SK-N-SH treated with all-trans-retinoic acid at 6 μM for 48 hours (cell line): ENCODE data around the gene ZNF792.

ENCODE experiments used
- CSDC2 ChIP-seq: fragments of 250-450 bp; sonication (Bioruptor Pico); IDR thresholded peaks from 2 replicates; pipeline ENCODE4 v1.5.0; 2020; ENCODE audit warnings: mild to moderate bottlenecking, moderate library complexity
- ISL1 ChIP-seq: fragments of 250-450 bp; sonication (Bioruptor Pico); IDR thresholded peaks from 2 replicates; pipeline ENCODE4 v2.1.2; 2022; ENCODE audit warnings: mild to moderate bottlenecking, moderate library complexity
- SNAI2 ChIP-seq: fragments of 250-450 bp; sonication (Bioruptor Pico); IDR thresholded peaks from 2 replicates; pipeline ENCODE4 v1.5.0; 2020; ENCODE audit warnings: mild to moderate bottlenecking, moderate library complexity
- TSHZ2 ChIP-seq: fragments of 250-450 bp; sonication (Bioruptor Pico); IDR thresholded peaks from 2 replicates; pipeline ENCODE4 v1.5.0; 2020; ENCODE audit warnings: mild to moderate bottlenecking, moderate library complexity
- ZC3H10 ChIP-seq: fragments of 250-450 bp; sonication (Bioruptor Pico); IDR thresholded peaks from 2 replicates; pipeline ENCODE4 v1.5.1; 2021; ENCODE audit warnings: mild to moderate bottlenecking, moderate library complexity
- ZFP3 ChIP-seq: fragments of 250-450 bp; sonication (Bioruptor Pico); IDR thresholded peaks from 2 replicates; pipeline ENCODE4 v1.5.0; 2020; ENCODE audit warnings: mild to moderate bottlenecking, moderate library complexity
- ZFP30 ChIP-seq: fragments of 450-650 bp; formaldehyde crosslinking; IDR thresholded peaks from 2 replicates; pipeline ENCODE4 v1.5.0; 2022; ENCODE audit warnings: mild to moderate bottlenecking, moderate library complexity
- ZNF565 ChIP-seq: fragments of 450-650 bp; formaldehyde crosslinking; conservative IDR thresholded peaks from 2 replicates; pipeline ENCODE4 v1.5.0; 2020; ENCODE audit warnings: low read depth, mild to moderate bottlenecking, moderate library complexity
- ZNF8 ChIP-seq: fragments of 450-650 bp; formaldehyde crosslinking; IDR thresholded peaks from 2 replicates; pipeline ENCODE4 v1.5.0; 2020; ENCODE audit warnings: mild to moderate bottlenecking, moderate library complexity

- TF ChIP-seq CSDC2 (no peak), ZFP3 (no peak), ZNF565 (CRISPR knock-in tag) (no peak), ZNF8 (CRISPR knock-in tag) (no peak), ZC3H10 (CRISPR knock-in tag) (no peak), ISL1 (CRISPR knock-in tag) (no peak), SNAI2 (CRISPR knock-in tag) (no peak), ZFP30 (no peak), TSHZ2 (CRISPR knock-in tag) (no peak)
These were observed 2.9 kb downstream of the ZNF792 start for GRCh38 chr19:34960940-34961679.
